Lower leg skin (tissue), 3 donors: ENCODE results near the gene IFT52.

Experiments used
- CTCF ChIP-seq, 3 donors: fragments of 450-650 bp; IDR thresholded peaks; one replicate each; pipeline ENCODE4 v1.5.1; 2016; ENCODE audit warnings: antibody characterized with exemption in 3 of 3, mild to moderate bottlenecking in 3 of 3, moderate library complexity in 2 of 3
- POLR2A ChIP-seq, 2 donors: fragments of 450-650 bp; IDR thresholded peaks; one replicate each; pipeline ENCODE4 v1.6.1; 2016 to 2017; ENCODE audit warnings: antibody characterized with exemption in 2 of 2, mild to moderate bottlenecking in 1 of 2, moderate library complexity in 1 of 2

GRCh38 chr20:43681991-43682410 is 91.3 kb downstream of the IFT52 start:
- TF ChIP-seq CTCF (IDR thresholded peaks at IDR 0.05): no peak
- TF ChIP-seq POLR2A (IDR thresholded peaks at IDR 0.05): no peak
